ENCODE data around the gene SHANK1.
"Not testable (repeated sequence)": the region's sequence is repeated elsewhere in the genome, so short reads cannot be mapped to it uniquely, and the experiment has no call there.

- TF ChIP-seq POLR2A, POLR2AphosphoS5 (IDR thresholded peaks at IDR 0.05; ENCODE audit: low read depth, low read length): not testable (repeated sequence)
These were observed 43.9 kb upstream of the SHANK1 start for GRCh38 chr19:50763521-50763920.

All from GM12891 (cell line).